HEK293 (cell line): ENCODE results near the gene CCDC69.

Experiments used
- HOXA7 ChIP-seq: sonication (generic); formaldehyde crosslinking; IDR thresholded peaks from 2 replicates; pipeline ENCODE4 v1.8.1; 2022; ENCODE audit warnings: missing genetic modification reagents, borderline replicate concordance
- KLF8 ChIP-seq: fragments of 450-650 bp; formaldehyde crosslinking; IDR thresholded peaks from 2 replicates; pipeline ENCODE4 v1.5.1; 2016; ENCODE audit warnings: missing biosample characterization, missing genetic modification characterization
- MZF1 ChIP-seq: fragments of 450-650 bp; formaldehyde crosslinking; IDR thresholded peaks from 2 replicates; pipeline ENCODE4 v1.5.1; 2017; ENCODE audit warnings: missing biosample characterization, missing genetic modification characterization, borderline replicate concordance
- SP2 ChIP-seq: fragments of 450-650 bp; formaldehyde crosslinking; IDR thresholded peaks from 2 replicates; pipeline ENCODE4 v1.5.1; 2016; ENCODE audit warnings: missing biosample characterization, missing genetic modification characterization
- ZBTB10 ChIP-seq: fragments of 450-650 bp; formaldehyde crosslinking; IDR thresholded peaks from 2 replicates; pipeline ENCODE4 v1.5.1; 2016; ENCODE audit warnings: missing biosample characterization, missing genetic modification characterization
- ZBTB20 ChIP-seq: fragments of 450-650 bp; formaldehyde crosslinking; IDR thresholded peaks from 2 replicates; pipeline ENCODE4 v1.5.1; 2016; ENCODE audit warnings: missing biosample characterization, missing genetic modification characterization
- ZBTB26 ChIP-seq: fragments of 450-650 bp; formaldehyde crosslinking; optimal IDR thresholded peaks from 2 replicates; pipeline ENCODE3; 2016; ENCODE audit warnings: missing biosample characterization, mild to moderate bottlenecking, missing genetic modification characterization
- ZNF416 ChIP-seq: fragments of 450-650 bp; formaldehyde crosslinking; IDR thresholded peaks from 2 replicates; pipeline ENCODE4 v1.5.1; 2016; ENCODE audit warnings: missing biosample characterization, missing genetic modification characterization
- ZNF521 ChIP-seq: fragments of 450-650 bp; formaldehyde crosslinking; IDR thresholded peaks from 2 replicates; pipeline ENCODE4 v1.5.1; 2017; ENCODE audit warnings: missing biosample characterization, mild to moderate bottlenecking, missing genetic modification characterization
- ZNF623 ChIP-seq: fragments of 450-650 bp; formaldehyde crosslinking; IDR thresholded peaks from 2 replicates; pipeline ENCODE4 v1.5.1; 2016; ENCODE audit warnings: missing biosample characterization, missing genetic modification characterization
- TF ChIP-seq, protein P1 (sequence below): fragments of 450-650 bp; formaldehyde crosslinking; IDR thresholded peaks from 2 replicates; pipeline ENCODE4 v1.5.1; 2016; ENCODE audit warnings: missing biosample characterization, missing genetic modification characterization

DNA sequence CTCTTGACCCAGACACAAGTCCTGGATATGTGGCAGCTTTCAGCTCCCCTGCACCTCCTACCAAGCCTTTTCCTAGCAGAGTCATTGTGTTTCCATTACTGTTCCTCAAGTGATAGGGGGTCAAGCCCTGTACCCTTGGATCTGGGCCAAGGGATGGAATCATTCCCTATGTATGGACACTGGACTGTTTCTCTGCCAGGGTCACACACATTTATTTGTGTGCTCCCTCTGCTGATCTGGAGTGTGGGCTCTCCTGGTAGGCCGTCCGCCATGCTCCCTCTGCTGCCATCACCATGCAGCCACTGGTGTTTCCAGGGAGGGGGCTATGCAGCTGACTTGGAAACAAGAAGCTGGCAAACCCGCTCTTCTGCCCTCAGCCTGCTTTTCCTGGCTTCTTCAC is 38.6 kb upstream of the CCDC69 start:
- TF ChIP-seq ZBTB26 (tag by site-specific recombination): no peak
- no peak for TF ChIP-seq ZBTB10 (tag by site-specific recombination)
- no peak for TF ChIP-seq MZF1 (tag by site-specific recombination)
- TF ChIP-seq, protein P1, sequence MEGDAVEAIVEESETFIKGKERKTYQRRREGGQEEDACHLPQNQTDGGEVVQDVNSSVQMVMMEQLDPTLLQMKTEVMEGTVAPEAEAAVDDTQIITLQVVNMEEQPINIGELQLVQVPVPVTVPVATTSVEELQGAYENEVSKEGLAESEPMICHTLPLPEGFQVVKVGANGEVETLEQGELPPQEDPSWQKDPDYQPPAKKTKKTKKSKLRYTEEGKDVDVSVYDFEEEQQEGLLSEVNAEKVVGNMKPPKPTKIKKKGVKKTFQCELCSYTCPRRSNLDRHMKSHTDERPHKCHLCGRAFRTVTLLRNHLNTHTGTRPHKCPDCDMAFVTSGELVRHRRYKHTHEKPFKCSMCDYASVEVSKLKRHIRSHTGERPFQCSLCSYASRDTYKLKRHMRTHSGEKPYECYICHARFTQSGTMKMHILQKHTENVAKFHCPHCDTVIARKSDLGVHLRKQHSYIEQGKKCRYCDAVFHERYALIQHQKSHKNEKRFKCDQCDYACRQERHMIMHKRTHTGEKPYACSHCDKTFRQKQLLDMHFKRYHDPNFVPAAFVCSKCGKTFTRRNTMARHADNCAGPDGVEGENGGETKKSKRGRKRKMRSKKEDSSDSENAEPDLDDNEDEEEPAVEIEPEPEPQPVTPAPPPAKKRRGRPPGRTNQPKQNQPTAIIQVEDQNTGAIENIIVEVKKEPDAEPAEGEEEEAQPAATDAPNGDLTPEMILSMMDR (tag by site-specific recombination): no peak
- TF ChIP-seq SP2 (tag by site-specific recombination): no peak
- TF ChIP-seq ZNF521 (tag by site-specific recombination): no peak
- no peak for TF ChIP-seq ZBTB20 (tag by site-specific recombination)
- no peak for TF ChIP-seq ZNF623 (tag by site-specific recombination)
- no peak for TF ChIP-seq KLF8 (tag by site-specific recombination)
- no peak for TF ChIP-seq HOXA7 (CRISPR knock-in tag)
- no peak for TF ChIP-seq ZNF416 (tag by site-specific recombination)
